Testis (tissue), 2 donors: Measurements from ENCODE around the gene ERLEC1.

Experiments used
- POLR2A ChIP-seq: fragments of 450-650 bp; IDR thresholded peaks from one replicate; pipeline ENCODE4 v1.6.1; 2017; ENCODE audit warnings: antibody characterized with exemption, mild to moderate bottlenecking, moderate library complexity
- TF ChIP-seq, protein P1 (sequence below), 3 experiments: fragments of 450-650 bp in 2 of 3; fragments of 200-600 bp in 1 of 3; sonication (generic) in 1 of 3; IDR thresholded peaks; one replicate each; pipeline ENCODE4 v1.5.1; 2016 to 2019; ENCODE audit warnings: antibody characterized with exemption in 3 of 3, mild to moderate bottlenecking in 2 of 3, moderate library complexity in 1 of 3

DNA sequence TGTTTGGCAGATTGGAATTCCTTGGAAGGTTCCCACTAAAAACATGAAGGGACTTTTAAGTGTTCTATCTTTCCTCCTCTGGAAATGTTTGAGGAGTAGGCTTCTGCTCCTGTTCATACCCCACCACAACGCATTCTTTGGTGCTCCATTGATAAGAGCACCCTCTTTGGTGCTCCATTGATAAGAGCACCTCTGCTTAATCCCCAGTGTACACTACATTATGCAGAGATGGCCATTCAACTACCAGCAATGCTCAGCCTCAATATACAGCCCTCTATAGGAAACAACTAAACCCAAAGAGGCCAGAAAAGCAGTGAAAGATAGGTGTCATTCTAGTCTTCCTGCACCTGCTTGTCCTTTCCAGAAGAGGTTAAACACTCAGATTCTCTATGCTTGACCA lies 21.1 kb upstream of the ERLEC1 start:
- no peak for TF ChIP-seq POLR2A
- TF ChIP-seq, protein P1, sequence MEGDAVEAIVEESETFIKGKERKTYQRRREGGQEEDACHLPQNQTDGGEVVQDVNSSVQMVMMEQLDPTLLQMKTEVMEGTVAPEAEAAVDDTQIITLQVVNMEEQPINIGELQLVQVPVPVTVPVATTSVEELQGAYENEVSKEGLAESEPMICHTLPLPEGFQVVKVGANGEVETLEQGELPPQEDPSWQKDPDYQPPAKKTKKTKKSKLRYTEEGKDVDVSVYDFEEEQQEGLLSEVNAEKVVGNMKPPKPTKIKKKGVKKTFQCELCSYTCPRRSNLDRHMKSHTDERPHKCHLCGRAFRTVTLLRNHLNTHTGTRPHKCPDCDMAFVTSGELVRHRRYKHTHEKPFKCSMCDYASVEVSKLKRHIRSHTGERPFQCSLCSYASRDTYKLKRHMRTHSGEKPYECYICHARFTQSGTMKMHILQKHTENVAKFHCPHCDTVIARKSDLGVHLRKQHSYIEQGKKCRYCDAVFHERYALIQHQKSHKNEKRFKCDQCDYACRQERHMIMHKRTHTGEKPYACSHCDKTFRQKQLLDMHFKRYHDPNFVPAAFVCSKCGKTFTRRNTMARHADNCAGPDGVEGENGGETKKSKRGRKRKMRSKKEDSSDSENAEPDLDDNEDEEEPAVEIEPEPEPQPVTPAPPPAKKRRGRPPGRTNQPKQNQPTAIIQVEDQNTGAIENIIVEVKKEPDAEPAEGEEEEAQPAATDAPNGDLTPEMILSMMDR (IDR thresholded peaks at IDR 0.05): no peak
